GM12878 (cell line): Measurements from ENCODE around the gene ADGRG4. TPM values are rescaled to one million over a fixed set of nuclear protein-coding genes. Genes with fewer than 3 reads are reported as not detected.

Source experiments
- ATAC-seq: fragments of 200-7000 bp; cut with Tn5 transposase; 3 replicates; pipeline ENCODE4 v1.9.1; 2020; ENCODE audit warnings: mild to moderate bottlenecking, moderate library complexity
- BruUV-seq: library from RNA; stranded (reverse); fragments of 400-500 nt; replicated peaks from 2 replicates; lab custom pipeline; 2021; lab: Mats Ljungman, UMichigan
- CTCF ChIA-PET: fragments of 300-600 bp; sonication (Branson Sonifier 250); formaldehyde crosslinking; extraction: SDS; loops from one replicate; lab custom pipeline; 2021; ENCODE audit warnings: inconsistent platforms; lab: Yijun Ruan, JAX
- POLR2A ChIA-PET: fragments of 350-600 bp; formaldehyde crosslinking; extraction: SDS; loops from one replicate; lab custom pipeline; 2021; ENCODE audit warnings: inconsistent platforms; lab: Charles Lee
- RAD21 ChIA-PET: fragments of 300-600 bp; sonication (Branson Sonifier 250); formaldehyde crosslinking; loops from one replicate; lab custom pipeline; 2023; ENCODE audit warnings: antibody characterized with exemption; ENCODE audit not compliant: unreplicated experiment; lab: Charles Lee
- SMC1A ChIA-PET: fragments of 300-600 bp; sonication (Branson Sonifier 250); formaldehyde crosslinking; loops from one replicate; lab custom pipeline; 2023; ENCODE audit not compliant: unreplicated experiment, uncharacterized antibody; lab: Charles Lee
- DNase-seq: peaks from one replicate; pipeline ENCODE4 v3.0.0-alpha.2; 2011; ENCODE audit warnings: low read depth, low spot score
- FAIRE-seq: peaks from 3 replicates; lab custom pipeline; 2011; peaks lifted over from hg19 to GRCh38; lab: Jason Lieb, UNC
- H2AFZ ChIP-seq: 2 replicates; pipeline ENCODE4 v1.6.0; 2011; ENCODE audit warnings: low read depth, low read length, control low read depth; ENCODE audit not compliant: control insufficient read depth
- H3K27ac ChIP-seq: 2 replicates; pipeline ENCODE4 v1.5.1; 2011; ENCODE audit warnings: control low read depth; ENCODE audit not compliant: control insufficient read depth, insufficient read depth
- H3K27me3 ChIP-seq, 2 experiments: replicated peaks in 1 of 2; 2 replicates each; pipeline versions ENCODE4 v1.6.0 to v1.6.1; 2011; ENCODE audit warnings: low read length in 1 of 2; ENCODE audit not compliant: control insufficient read depth in 2 of 2, insufficient read depth in 2 of 2
- H3K36me3 ChIP-seq, 2 experiments: 2 replicates each; pipeline ENCODE4 v1.5.1; 2011; ENCODE audit warnings: low read length in 1 of 2; ENCODE audit not compliant: control insufficient read depth in 2 of 2, insufficient read depth in 2 of 2
- H3K4me1 ChIP-seq: 2 replicates; pipeline ENCODE4 v1.6.1; 2011; ENCODE audit warnings: mild to moderate bottlenecking, low read length, moderate library complexity, mixed read lengths; ENCODE audit not compliant: control insufficient read depth, insufficient read depth
- H3K4me2 ChIP-seq: 2 replicates; pipeline ENCODE4 v1.6.0; 2011; ENCODE audit warnings: control low read depth; ENCODE audit not compliant: control insufficient read depth, insufficient read depth
- H3K4me3 ChIP-seq: fragments of 200-600 bp; sonication (generic); 2 replicates; pipeline ENCODE4 v1.5.1; 2016
- H3K79me2 ChIP-seq: 2 replicates; pipeline ENCODE4 v1.6.0; 2011; ENCODE audit warnings: low read length; ENCODE audit not compliant: control insufficient read depth, insufficient read depth
- H3K9ac ChIP-seq: 2 replicates; pipeline ENCODE4 v1.8.0; 2011; ENCODE audit warnings: low read length, control low read depth, mixed read lengths; ENCODE audit not compliant: control insufficient read depth, insufficient read depth
- H3K9me3 ChIP-seq: replicated peaks from 3 replicates; pipeline ENCODE4 v1.5.1; 2011; ENCODE audit warnings: mild to moderate bottlenecking, low read length; ENCODE audit not compliant: control insufficient read depth, insufficient read depth
- H4K20me1 ChIP-seq: 2 replicates; pipeline ENCODE4 v1.6.0; 2011; ENCODE audit not compliant: control insufficient read depth, insufficient read depth
- ASH2L ChIP-seq: fragments of 300-600, 200-600 bp; sonication (generic); IDR thresholded peaks from 2 replicates; pipeline ENCODE4 v1.6.1; 2017; ENCODE audit warnings: low read depth, mild to moderate bottlenecking, borderline replicate concordance
- GABPA ChIP-seq: IDR thresholded peaks from 2 replicates; pipeline ENCODE4 v1.6.1; 2014; ENCODE audit warnings: antibody characterized with exemption, low read depth, mild to moderate bottlenecking, inconsistent platforms
- KAT2A ChIP-seq: conservative IDR thresholded peaks from 2 replicates; pipeline ENCODE4 v1.6.1; 2011; ENCODE audit warnings: low read depth, low read length; ENCODE audit not compliant: control insufficient read depth
- NR2C2 ChIP-seq: IDR thresholded peaks from 2 replicates; pipeline ENCODE4 v1.6.1; 2011; ENCODE audit warnings: borderline replicate concordance, low read depth; ENCODE audit not compliant: control insufficient read depth, insufficient read length
- PBX3 ChIP-seq: IDR thresholded peaks from 2 replicates; pipeline ENCODE4 v1.6.1; 2011; ENCODE audit warnings: mild to moderate bottlenecking, low read depth, low read length, moderate library complexity; ENCODE audit not compliant: insufficient replicate concordance
- SMAD5 ChIP-seq: IDR thresholded peaks from 2 replicates; pipeline ENCODE4 v1.6.1; 2016; ENCODE audit warnings: antibody characterized with exemption, low read depth
- SREBF1 ChIP-seq: IDR thresholded peaks from 2 replicates; pipeline ENCODE4 v1.6.1; 2012; ENCODE audit warnings: mild to moderate bottlenecking, low read length
- TAF1 ChIP-seq: IDR thresholded peaks from 2 replicates; pipeline ENCODE4 v1.6.1; 2011; ENCODE audit warnings: mild to moderate bottlenecking, low read depth, low read length, borderline replicate concordance
- TARDBP ChIP-seq: IDR thresholded peaks from 2 replicates; pipeline ENCODE4 v1.6.1; 2016; ENCODE audit warnings: borderline replicate concordance
- ZNF622 ChIP-seq: fragments of 450-650 bp; IDR thresholded peaks from 2 replicates; pipeline ENCODE4 v1.6.1; 2017; ENCODE audit warnings: mild to moderate bottlenecking, inconsistent platforms
- WGBS: methylation state at CpG from one replicate; pipeline ENCODE4 v1.1.6; 2016; ENCODE audit warnings: low lambda C conversion rate; ENCODE audit not compliant: insufficient replicate concordance, insufficient coverage; ENCODE audit errors: missing lambda C conversion rate; 5-methylcytosine and 5-hydroxymethylcytosine counted together
- in situ Hi-C: fragments of 300-500 bp; cut with MboI; formaldehyde crosslinking; loops from 9 replicates; pipeline ENCODE4 v1.14.3; 2018; ENCODE audit warnings: mixed read lengths
- intact Hi-C: fragments of 100-400 bp; cut with micrococcal nuclease; formaldehyde crosslinking; loops from one replicate; pipeline ENCODE4 v1.14.2; 2022; ENCODE audit not compliant: unreplicated experiment
- polyA plus RNA-seq, 11 experiments: library from polyadenylated mRNA; depleted of rRNA in 4 of 11; unstranded in 6 of 11; stranded (reverse) in 5 of 11; fragments of >200 nt; fragmentation: Nextera tagmentation in 4 of 11; fragmentation: Illumina TruSeq in 1 of 11; extraction: Ambion mirVana in 4 of 11; extraction: Trizol in 1 of 11; gene quantifications; 1 replicate in 1 of 11; 2 replicates in 10 of 11; pipeline versions ENCODE4 v1.2.1 to v1.2.3, GENCODE V29; 2011 to 2016; ENCODE audit warnings: inconsistent platforms in 2 of 11, missing spikeins in 2 of 11, low read depth in 1 of 11
- total RNA-seq, 4 experiments: library from RNA; depleted of rRNA in 3 of 4; stranded (reverse); fragments of >200 nt in 3 of 4; fragmentation: Illumina TruSeq in 1 of 4; extraction: Trizol in 1 of 4; gene quantifications; 2 replicates each; pipeline versions ENCODE4 v1.2.1 to v1.2.3, GENCODE V29; 2013 to 2021
- TF ChIP-seq, protein P1 (sequence below): fragments of 450-650 bp; IDR thresholded peaks from 2 replicates; pipeline ENCODE4 v1.6.1; 2016; ENCODE audit warnings: mild to moderate bottlenecking

The ADGRG4 gene
- total and polyA plus RNA-seq, 10 of the 15 experiments (the other 5 are each of a cell fraction or from before 2014, with no cell fraction given), result not detected

- TF ChIP-seq, protein P1, sequence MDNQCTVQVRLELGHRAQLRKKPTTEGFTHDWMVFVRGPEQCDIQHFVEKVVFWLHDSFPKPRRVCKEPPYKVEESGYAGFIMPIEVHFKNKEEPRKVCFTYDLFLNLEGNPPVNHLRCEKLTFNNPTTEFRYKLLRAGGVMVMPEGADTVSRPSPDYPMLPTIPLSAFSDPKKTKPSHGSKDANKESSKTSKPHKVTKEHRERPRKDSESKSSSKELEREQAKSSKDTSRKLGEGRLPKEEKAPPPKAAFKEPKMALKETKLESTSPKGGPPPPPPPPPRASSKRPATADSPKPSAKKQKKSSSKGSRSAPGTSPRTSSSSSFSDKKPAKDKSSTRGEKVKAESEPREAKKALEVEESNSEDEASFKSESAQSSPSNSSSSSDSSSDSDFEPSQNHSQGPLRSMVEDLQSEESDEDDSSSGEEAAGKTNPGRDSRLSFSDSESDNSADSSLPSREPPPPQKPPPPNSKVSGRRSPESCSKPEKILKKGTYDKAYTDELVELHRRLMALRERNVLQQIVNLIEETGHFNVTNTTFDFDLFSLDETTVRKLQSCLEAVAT, result no peak
- TF ChIP-seq KAT2A (no peak), ASH2L (no peak), SMAD5 (no peak), TAF1 (no peak)
Observed at GRCh38 chrX:136390921-136391320, 90.2 kb downstream of the ADGRG4 start (continued).

DNA sequence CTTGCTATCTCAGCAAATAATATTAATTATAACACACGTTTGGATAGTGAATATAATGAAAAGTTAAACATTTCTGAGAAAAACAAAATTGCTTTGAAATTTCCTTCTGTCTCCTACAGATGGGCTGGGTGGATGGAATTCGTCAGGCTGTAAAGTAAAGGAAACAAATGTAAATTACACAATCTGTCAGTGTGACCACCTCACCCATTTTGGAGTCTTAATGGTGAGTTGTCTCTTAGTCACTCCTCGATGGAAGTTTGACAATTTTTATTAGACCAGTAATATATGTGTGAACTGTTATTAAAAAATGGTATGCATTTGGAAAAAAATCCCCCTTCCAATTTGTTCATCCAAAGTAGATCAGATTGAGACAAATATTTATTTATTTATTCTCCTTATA lies 94.5 kb downstream of the ADGRG4 start:
- Histone ChIP-seq H3K79me2 (no peaks in the 10 kb centered on the region), H2AFZ (no peak overlapping the region), H3K9ac (no peak overlapping the region)
- TF ChIP-seq SREBF1 (no peak), NR2C2 (no peak), ZNF622 (no peak), GABPA (no peak), TARDBP (no peak), PBX3 (no peak)
- TF ChIP-seq, all 136 proteins: peak for 0
- CTCF ChIA-PET, result no interaction called here
- WGBS, result 0% methylated on average over 3 of the region's 3 CpGs
- no peaks in the 10 kb centered on the region for H4K20me1 ChIP-seq
- no peak for FAIRE-seq
- intact Hi-C loops (no loop called here), in situ Hi-C loops (no loop called here)
- POLR2A ChIA-PET, result no interaction called here
- RAD21 ChIA-PET, result no interaction called here
- no peak overlapping the region for H3K4me2 ChIP-seq
- H3K36me3 ChIP-seq, result no peaks in the 10 kb centered on the region
- DNase-seq, result no peak
- H3K9me3 ChIP-seq, result no peaks in the 10 kb centered on the region
- no peak overlapping the region for H3K27ac ChIP-seq
- SMC1A ChIA-PET, result no interaction called here
- no peaks in the 10 kb centered on the region; a peak in 1 of 4 replicates for H3K27me3 ChIP-seq
- H3K4me1 ChIP-seq, result no peaks in the 10 kb centered on the region
- no TSS peak for BruUV-seq
- no peak for ATAC-seq
- H3K4me3 ChIP-seq, result no peak overlapping the region
